Spleen (tissue), 7 donors: ENCODE data around the gene HBG1.

Experiments used
- CTCF ChIP-seq, 11 experiments: fragments of 200-600 bp in 7 of 11; fragments of 450-650 bp in 4 of 11; sonication (generic) in 4 of 11; IDR thresholded peaks in 8 of 11; conservative IDR thresholded peaks in 3 of 11; 1 replicate in 7 of 11; 2 replicates in 4 of 11; pipeline versions ENCODE4 v1.4.0 to v1.8.0; 2016 to 2021; ENCODE audit warnings: antibody characterized with exemption in 11 of 11, inconsistent platforms in 4 of 11, mild to moderate bottlenecking in 1 of 11
- POLR2A ChIP-seq, 3 donors: fragments of 450-650 bp; IDR thresholded peaks; one replicate each; pipeline ENCODE4 v1.5.1; 2017; ENCODE audit warnings: antibody characterized with exemption in 3 of 3, mild to moderate bottlenecking in 1 of 3
- donor health status: DM: no; HTN: no; CAD: no; lungs with moderate emphysema.
- donor health status: DM: no; HTN: no; CAD: no.
- donor health status: DM: no; HTN: no; CAD: no.

- TF ChIP-seq CTCF (IDR thresholded peaks at IDR 0.05 in 8 of 11, conservative IDR thresholded peaks at IDR 0.05 in 3 of 11) (no peak), POLR2A (IDR thresholded peaks at IDR 0.05) (no peak)
Measured at GRCh38 chr11:5247472-5248192, 2.0 kb downstream of the HBG1 start.
